Measurements from ENCODE around the gene FBXW4.

- TF ChIP-seq CTCF (tag by site-specific recombination; IDR thresholded peaks at IDR 0.05) (peak; percentile 98), REST (tag by site-specific recombination; IDR thresholded peaks at IDR 0.05) (no peak), ZNF561 (tag by site-specific recombination; IDR thresholded peaks at IDR 0.05; ENCODE audit: borderline replicate concordance) (no peak), ZNF776 (tag by site-specific recombination; IDR thresholded peaks at IDR 0.05; ENCODE audit: borderline replicate concordance) (no peak)
These were observed 92.1 kb downstream of the FBXW4 start for GRCh38 chr10:101602761-101603398.
